ENCODE measurements around the gene PPP1R3A.

PPP1R3A gene

GRCh38 chr7:113922049-113922448, 3.2 kb upstream of the PPP1R3A start:
- H3K36me3 ChIP-seq (ENCODE audit: control insufficient read depth, insufficient read depth, low read length) = no peaks in the 10 kb centered on the region
- H3K9ac ChIP-seq (ENCODE audit: low read length) = no peak overlapping the region
- H3K4me3 ChIP-seq (ENCODE audit: low read depth, low read length) = no peak overlapping the region
- no peaks in the 10 kb centered on the region for H3K4me1 ChIP-seq (ENCODE audit: control insufficient read depth, insufficient read depth, low read length)
- no peaks in the 10 kb centered on the region for H3K27me3 ChIP-seq (ENCODE audit: control insufficient read depth, insufficient read depth, low read length)
- no peak overlapping the region for H3K27ac ChIP-seq (ENCODE audit: low read depth, low read length)
- no peaks in the 10 kb centered on the region for H3K9me3 ChIP-seq (ENCODE audit: control insufficient read depth, insufficient read depth, low read depth, low read length)

DNA sequence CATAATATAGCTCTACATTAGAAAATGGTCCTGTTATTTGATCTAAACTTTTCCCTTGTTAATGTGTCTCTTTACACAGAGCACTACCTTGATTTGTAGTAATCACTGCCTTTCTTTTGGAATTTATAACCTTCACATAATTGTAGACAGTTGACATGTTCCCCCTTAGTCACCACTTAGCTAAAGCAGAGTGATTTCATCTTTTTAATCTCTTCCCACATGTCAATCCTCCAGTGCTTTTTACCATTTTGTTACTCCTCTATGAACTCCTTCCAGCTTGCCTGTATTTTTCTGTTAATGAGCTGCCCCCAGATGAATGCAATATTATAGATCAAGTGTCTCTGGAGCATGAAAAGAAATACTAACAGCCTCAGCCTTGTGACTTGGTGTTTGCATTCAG, 2.6 kb upstream of the PPP1R3A start:
- H3K4me1 ChIP-seq (ENCODE audit: control insufficient read depth, insufficient read depth, low read length) = no peaks in the 10 kb centered on the region
- no peaks in the 10 kb centered on the region for H3K27me3 ChIP-seq (ENCODE audit: control insufficient read depth, insufficient read depth, low read length)
- no peak overlapping the region for H3K27ac ChIP-seq (ENCODE audit: low read depth, low read length)
- H3K4me3 ChIP-seq (ENCODE audit: low read depth, low read length) = no peak overlapping the region
- H3K36me3 ChIP-seq (ENCODE audit: control insufficient read depth, insufficient read depth, low read length) = no peaks in the 10 kb centered on the region
- H3K9ac ChIP-seq (ENCODE audit: low read length) = no peak overlapping the region
- no peaks in the 10 kb centered on the region for H3K9me3 ChIP-seq (ENCODE audit: control insufficient read depth, insufficient read depth, low read depth, low read length)

- H3K4me3 ChIP-seq (ENCODE audit: low read depth, low read length) = no peak overlapping the region
- no peaks in the 10 kb centered on the region for H3K36me3 ChIP-seq (ENCODE audit: control insufficient read depth, insufficient read depth, low read length)
- no peaks in the 10 kb centered on the region for H3K9me3 ChIP-seq (ENCODE audit: control insufficient read depth, insufficient read depth, low read depth, low read length)
- no peak overlapping the region for H3K27ac ChIP-seq (ENCODE audit: low read depth, low read length)
- no peak overlapping the region for H3K9ac ChIP-seq (ENCODE audit: low read length)
- no peaks in the 10 kb centered on the region for H3K27me3 ChIP-seq (ENCODE audit: control insufficient read depth, insufficient read depth, low read length)
- H3K4me1 ChIP-seq (ENCODE audit: control insufficient read depth, insufficient read depth, low read length) = no peaks in the 10 kb centered on the region
Measured at GRCh38 chr7:113917840-113918239, 969 bp downstream of the PPP1R3A start.

- no peak overlapping the region for H3K9ac ChIP-seq (ENCODE audit: low read length)
- no peak overlapping the region for H3K4me3 ChIP-seq (ENCODE audit: low read depth, low read length)
- H3K4me1 ChIP-seq (ENCODE audit: control insufficient read depth, insufficient read depth, low read length) = no peaks in the 10 kb centered on the region
- no peaks in the 10 kb centered on the region for H3K36me3 ChIP-seq (ENCODE audit: control insufficient read depth, insufficient read depth, low read length)
- no peaks in the 10 kb centered on the region for H3K27me3 ChIP-seq (ENCODE audit: control insufficient read depth, insufficient read depth, low read length)
- H3K27ac ChIP-seq (ENCODE audit: low read depth, low read length) = no peak overlapping the region
- no peaks in the 10 kb centered on the region for H3K9me3 ChIP-seq (ENCODE audit: control insufficient read depth, insufficient read depth, low read depth, low read length)
Measured at GRCh38 chr7:113915956-113916355, 2.9 kb downstream of the PPP1R3A start.

DNA sequence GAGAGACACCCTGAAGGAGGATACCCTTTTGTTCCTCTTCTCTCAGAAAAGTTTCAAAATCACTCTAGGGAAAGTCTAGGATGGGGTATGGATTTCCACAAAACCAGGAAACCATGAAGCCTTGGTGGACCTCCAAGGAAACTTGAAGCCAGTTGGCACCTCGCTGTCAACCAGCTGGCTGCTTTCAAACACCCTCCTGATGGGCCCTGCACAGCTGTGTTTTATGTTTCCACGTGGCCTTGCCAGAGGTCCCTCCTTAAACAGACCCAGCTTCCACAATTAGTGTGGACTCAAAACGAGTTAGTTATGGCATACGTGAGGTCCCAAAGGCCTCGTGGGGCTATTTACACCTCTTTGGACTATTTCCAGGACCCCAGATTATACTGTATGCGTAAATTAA, 5.9 kb downstream of the PPP1R3A start:
- no peak overlapping the region for H3K27ac ChIP-seq (ENCODE audit: low read depth, low read length)
- no peaks in the 10 kb centered on the region for H3K9me3 ChIP-seq (ENCODE audit: control insufficient read depth, insufficient read depth, low read depth, low read length)
- no peak overlapping the region for H3K9ac ChIP-seq (ENCODE audit: low read length)
- no peaks in the 10 kb centered on the region for H3K36me3 ChIP-seq (ENCODE audit: control insufficient read depth, insufficient read depth, low read length)
- no peaks in the 10 kb centered on the region for H3K4me1 ChIP-seq (ENCODE audit: control insufficient read depth, insufficient read depth, low read length)
- no peaks in the 10 kb centered on the region for H3K27me3 ChIP-seq (ENCODE audit: control insufficient read depth, insufficient read depth, low read length)
- no peak overlapping the region for H3K4me3 ChIP-seq (ENCODE audit: low read depth, low read length)

DNA sequence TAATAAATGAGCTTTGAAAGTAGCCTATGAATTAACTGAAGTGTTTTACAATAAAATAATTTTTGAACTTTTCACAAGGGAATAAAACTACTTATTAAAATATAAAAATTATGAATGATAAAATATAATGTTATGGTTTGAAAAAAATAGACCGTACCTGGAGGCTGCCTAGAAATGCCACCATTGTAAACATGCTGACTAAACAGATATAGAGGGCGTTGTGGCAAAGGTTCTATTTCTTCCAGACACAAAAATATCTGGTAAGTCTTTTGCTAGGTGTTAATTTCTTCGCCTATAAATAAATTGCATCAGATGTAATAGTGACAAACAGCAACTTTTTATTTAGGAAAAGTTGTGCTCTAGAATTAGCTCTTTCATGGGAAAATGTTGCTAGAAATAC, 11.2 kb downstream of the PPP1R3A start:
- no peak overlapping the region for H3K27ac ChIP-seq (ENCODE audit: low read depth, low read length)
- H3K4me3 ChIP-seq (ENCODE audit: low read depth, low read length) = no peak overlapping the region
- no peaks in the 10 kb centered on the region for H3K4me1 ChIP-seq (ENCODE audit: control insufficient read depth, insufficient read depth, low read length)
- no peaks in the 10 kb centered on the region for H3K9me3 ChIP-seq (ENCODE audit: control insufficient read depth, insufficient read depth, low read depth, low read length)
- no peak overlapping the region for H3K9ac ChIP-seq (ENCODE audit: low read length)
- no peaks in the 10 kb centered on the region for H3K36me3 ChIP-seq (ENCODE audit: control insufficient read depth, insufficient read depth, low read length)
- no peaks in the 10 kb centered on the region for H3K27me3 ChIP-seq (ENCODE audit: control insufficient read depth, insufficient read depth, low read length)

DNA sequence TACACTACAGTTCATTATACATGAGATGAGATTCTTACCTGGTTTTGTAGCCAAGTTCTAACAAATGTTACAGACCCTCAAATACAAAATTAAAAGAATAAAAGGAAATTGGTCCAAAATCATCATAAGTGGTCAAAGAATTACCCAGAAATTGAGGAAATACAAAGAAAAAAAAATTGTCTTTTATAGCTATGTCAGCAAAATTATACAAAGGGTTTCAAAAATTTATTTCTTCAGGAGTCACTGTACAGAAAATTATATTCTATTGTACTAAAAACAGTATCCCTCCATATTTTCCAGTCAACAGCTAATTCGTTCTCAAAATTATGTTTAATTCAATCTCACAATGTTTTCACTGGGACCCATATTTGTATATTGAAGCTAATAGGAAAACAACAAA, 14.3 kb downstream of the PPP1R3A start:
- no peak overlapping the region for H3K27ac ChIP-seq (ENCODE audit: low read depth, low read length)
- H3K4me3 ChIP-seq (ENCODE audit: low read depth, low read length) = no peak overlapping the region
- H3K36me3 ChIP-seq (ENCODE audit: control insufficient read depth, insufficient read depth, low read length) = no peaks in the 10 kb centered on the region
- no peaks in the 10 kb centered on the region for H3K27me3 ChIP-seq (ENCODE audit: control insufficient read depth, insufficient read depth, low read length)
- H3K9ac ChIP-seq (ENCODE audit: low read length) = no peak overlapping the region
- H3K9me3 ChIP-seq (ENCODE audit: control insufficient read depth, insufficient read depth, low read depth, low read length) = no peaks in the 10 kb centered on the region
- H3K4me1 ChIP-seq (ENCODE audit: control insufficient read depth, insufficient read depth, low read length) = no peaks in the 10 kb centered on the region

GRCh38 chr7:113892818-113893217, 26.0 kb downstream of the PPP1R3A start:
- no peak overlapping the region for H3K4me3 ChIP-seq (ENCODE audit: low read depth, low read length)
- H3K9ac ChIP-seq (ENCODE audit: low read length) = no peak overlapping the region
- no peaks in the 10 kb centered on the region for H3K4me1 ChIP-seq (ENCODE audit: control insufficient read depth, insufficient read depth, low read length)
- no peaks in the 10 kb centered on the region for H3K9me3 ChIP-seq (ENCODE audit: control insufficient read depth, insufficient read depth, low read depth, low read length)
- H3K36me3 ChIP-seq (ENCODE audit: control insufficient read depth, insufficient read depth, low read length) = no peaks in the 10 kb centered on the region
- H3K27me3 ChIP-seq (ENCODE audit: control insufficient read depth, insufficient read depth, low read length) = no peaks in the 10 kb centered on the region
- no peak overlapping the region for H3K27ac ChIP-seq (ENCODE audit: low read depth, low read length)

- Histone ChIP-seq H3K27ac (ENCODE audit: low read depth, low read length) (no peak overlapping the region), H3K27me3 (ENCODE audit: control insufficient read depth, insufficient read depth, low read length) (no peaks in the 10 kb centered on the region), H3K9ac (ENCODE audit: low read length) (no peak overlapping the region), H3K4me1 (ENCODE audit: control insufficient read depth, insufficient read depth, low read length) (no peaks in the 10 kb centered on the region), H3K4me3 (ENCODE audit: low read depth, low read length) (no peak overlapping the region), H3K36me3 (ENCODE audit: control insufficient read depth, insufficient read depth, low read length) (no peaks in the 10 kb centered on the region), H3K9me3 (ENCODE audit: control insufficient read depth, insufficient read depth, low read depth, low read length) (no peaks in the 10 kb centered on the region)
Measured at GRCh38 chr7:113891828-113892227, 27.0 kb downstream of the PPP1R3A start.

DNA sequence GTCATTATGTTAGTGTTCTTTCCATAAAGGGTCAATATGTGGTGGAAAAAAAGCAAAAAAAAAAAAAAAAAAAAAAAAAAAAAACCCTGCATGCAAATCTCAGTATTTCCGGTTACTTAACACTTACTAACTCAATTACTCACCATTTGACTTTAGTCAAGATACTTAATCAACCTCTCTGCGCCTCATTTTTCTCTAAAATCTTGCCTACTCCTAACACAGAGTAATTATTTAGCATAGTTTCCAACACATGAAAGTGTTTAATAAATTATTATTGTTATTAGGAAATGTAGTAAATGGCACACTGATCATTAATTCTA, 27.8 kb downstream of the PPP1R3A start:
- H3K9me3 ChIP-seq (ENCODE audit: control insufficient read depth, insufficient read depth, low read depth, low read length) = no peaks in the 10 kb centered on the region
- no peaks in the 10 kb centered on the region for H3K27me3 ChIP-seq (ENCODE audit: control insufficient read depth, insufficient read depth, low read length)
- no peak overlapping the region for H3K4me3 ChIP-seq (ENCODE audit: low read depth, low read length)
- H3K36me3 ChIP-seq (ENCODE audit: control insufficient read depth, insufficient read depth, low read length) = no peaks in the 10 kb centered on the region
- H3K4me1 ChIP-seq (ENCODE audit: control insufficient read depth, insufficient read depth, low read length) = no peaks in the 10 kb centered on the region
- no peak overlapping the region for H3K27ac ChIP-seq (ENCODE audit: low read depth, low read length)
- H3K9ac ChIP-seq (ENCODE audit: low read length) = no peak overlapping the region

- Histone ChIP-seq H3K27ac (ENCODE audit: low read depth, low read length) (no peak overlapping the region), H3K9ac (ENCODE audit: low read length) (no peak overlapping the region), H3K4me3 (ENCODE audit: low read depth, low read length) (no peak overlapping the region), H3K9me3 (ENCODE audit: control insufficient read depth, insufficient read depth, low read depth, low read length) (no peaks in the 10 kb centered on the region), H3K36me3 (ENCODE audit: control insufficient read depth, insufficient read depth, low read length) (no peaks in the 10 kb centered on the region), H3K4me1 (ENCODE audit: control insufficient read depth, insufficient read depth, low read length) (no peaks in the 10 kb centered on the region), H3K27me3 (ENCODE audit: control insufficient read depth, insufficient read depth, low read length) (no peaks in the 10 kb centered on the region)
Measured at GRCh38 chr7:113890331-113891030, 28.3 kb downstream of the PPP1R3A start.

DNA sequence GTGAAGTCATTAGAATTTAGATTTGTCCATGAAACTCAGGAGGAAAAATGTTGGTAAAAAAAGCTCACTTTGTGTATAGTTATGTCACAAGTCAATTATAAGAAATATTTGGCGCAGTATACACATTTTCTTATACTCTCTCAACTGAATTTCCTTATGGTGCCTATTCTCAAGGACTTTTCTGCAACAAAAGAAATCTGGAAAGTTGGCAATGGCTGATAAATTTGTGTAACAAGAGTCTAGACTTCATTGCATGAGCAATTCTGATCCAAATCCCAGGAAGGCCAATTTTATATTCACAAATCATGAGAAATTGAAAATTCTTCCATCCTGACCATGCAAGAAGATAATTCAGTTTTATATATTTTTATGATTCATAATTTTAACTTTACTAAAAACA, 35.7 kb downstream of the PPP1R3A start:
- no peak overlapping the region for H3K27ac ChIP-seq (ENCODE audit: low read depth, low read length)
- no peaks in the 10 kb centered on the region for H3K36me3 ChIP-seq (ENCODE audit: control insufficient read depth, insufficient read depth, low read length)
- no peaks in the 10 kb centered on the region for H3K9me3 ChIP-seq (ENCODE audit: control insufficient read depth, insufficient read depth, low read depth, low read length)
- H3K4me3 ChIP-seq (ENCODE audit: low read depth, low read length) = no peak overlapping the region
- H3K9ac ChIP-seq (ENCODE audit: low read length) = no peak overlapping the region
- no peaks in the 10 kb centered on the region; the same call in 1 of the 2 replicates for H3K27me3 ChIP-seq (ENCODE audit: control insufficient read depth, insufficient read depth, low read length)
- H3K4me1 ChIP-seq (ENCODE audit: control insufficient read depth, insufficient read depth, low read length) = no peaks in the 10 kb centered on the region

Measured in HUES6 (cell line).